HepG2 (cell line): ENCODE measurements around the gene PALM3. TPM values are rescaled to one million over a fixed set of nuclear protein-coding genes. Genes with fewer than 3 reads are reported as not detected.

ENCODE experiments used
- CCAR2 ChIP-seq: fragments of 200-400 bp; formaldehyde crosslinking; optimal IDR thresholded peaks from 2 replicates; pipeline ENCODE3; 2018; ENCODE audit warnings: low read depth, mild to moderate bottlenecking, low read length, moderate library complexity
- CCDC6 ChIP-seq: sonication (generic); formaldehyde crosslinking; IDR thresholded peaks from 2 replicates; pipeline ENCODE4 v1.8.1; 2022; ENCODE audit warnings: mild to moderate bottlenecking, missing genetic modification reagents, moderate library complexity
- RNF2 ChIP-seq: fragments of 450-650 bp; conservative IDR thresholded peaks from 2 replicates; pipeline ENCODE4 v1.6.1; 2016; ENCODE audit warnings: low read depth
- SNAPC2 ChIP-seq: sonication (generic); formaldehyde crosslinking; IDR thresholded peaks from 2 replicates; pipeline ENCODE4 v1.8.1; 2022; ENCODE audit warnings: mild to moderate bottlenecking, missing genetic modification reagents
- TOPORS ChIP-seq: sonication (generic); formaldehyde crosslinking; IDR thresholded peaks from 2 replicates; pipeline ENCODE4 v1.8.0; 2023; ENCODE audit warnings: mild to moderate bottlenecking, missing genetic modification reagents
- ZBTB7A ChIP-seq: sonication (generic); formaldehyde crosslinking; IDR thresholded peaks from 2 replicates; pipeline ENCODE4 v1.8.0; 2022; ENCODE audit warnings: mild to moderate bottlenecking, missing genetic modification reagents
- ZNF121 ChIP-seq: sonication (generic); formaldehyde crosslinking; IDR thresholded peaks from 2 replicates; pipeline ENCODE4 v1.5.0; 2020; ENCODE audit warnings: mild to moderate bottlenecking, missing genetic modification reagents
- ZNF234 ChIP-seq: sonication (generic); formaldehyde crosslinking; conservative IDR thresholded peaks from 2 replicates; pipeline ENCODE4 v1.5.1; 2020; ENCODE audit warnings: mild to moderate bottlenecking, missing genetic modification reagents
- ZNF331 ChIP-seq: sonication (generic); formaldehyde crosslinking; IDR thresholded peaks from 2 replicates; pipeline ENCODE4 v1.4.0; 2020; ENCODE audit warnings: missing genetic modification reagents
- ZNF431 ChIP-seq: sonication (generic); formaldehyde crosslinking; IDR thresholded peaks from 2 replicates; pipeline ENCODE4 v1.9.0; 2022; ENCODE audit warnings: missing genetic modification reagents, low read depth, mild to moderate bottlenecking, borderline replicate concordance
- ZNF44 ChIP-seq: sonication (generic); formaldehyde crosslinking; IDR thresholded peaks from 2 replicates; pipeline ENCODE4 v1.5.1; 2020; ENCODE audit warnings: mild to moderate bottlenecking, missing genetic modification reagents
- ZNF572 ChIP-seq: sonication (generic); formaldehyde crosslinking; IDR thresholded peaks from 2 replicates; pipeline ENCODE4 v1.5.1; 2020; ENCODE audit warnings: mild to moderate bottlenecking, missing genetic modification reagents
- ZNF792 ChIP-seq: IDR thresholded peaks from 2 replicates; pipeline ENCODE4 v1.6.1; 2016
- polyA plus RNA-seq, 8 experiments: library from polyadenylated mRNA; depleted of rRNA in 3 of 8; stranded (reverse) in 7 of 8; unstranded in 1 of 8; fragments of >200 nt; fragmentation: Illumina TruSeq in 4 of 8; extraction: Trizol in 4 of 8; gene quantifications; 2 replicates each; pipeline versions ENCODE4 v1.2.1 to v1.2.3, GENCODE V29; 2011 to 2016; ENCODE audit warnings: low read depth in 4 of 8, missing spikeins in 1 of 8, mixed read lengths in 1 of 8; ENCODE audit not compliant: insufficient read depth in 1 of 8
- total RNA-seq, 5 experiments: library from RNA; depleted of rRNA; stranded (reverse); fragments of >200 nt; fragmentation: Illumina TruSeq; extraction: Trizol; gene quantifications; 2 replicates each; pipeline ENCODE4 v1.2.3, GENCODE V29; 2016; ENCODE audit warnings: low read depth in 1 of 5
- TF ChIP-seq, protein P1 (sequence below): fragments of 450-650 bp; IDR thresholded peaks from 2 replicates; pipeline ENCODE4 v1.6.1; 2017; ENCODE audit warnings: mild to moderate bottlenecking
- TF ChIP-seq, protein P2 (sequence below): sonication (generic); formaldehyde crosslinking; conservative IDR thresholded peaks from 2 replicates; pipeline ENCODE4 v1.8.0; 2022; ENCODE audit warnings: missing genetic modification reagents
- TF ChIP-seq, protein P3 (sequence below): sonication (generic); formaldehyde crosslinking; IDR thresholded peaks from 2 replicates; pipeline ENCODE4 v1.8.1; 2023; ENCODE audit warnings: mild to moderate bottlenecking, missing genetic modification reagents
- TF ChIP-seq, protein P4 (sequence below): IDR thresholded peaks from 2 replicates; pipeline ENCODE4 v1.6.1; 2016; ENCODE audit warnings: missing compliant biosample characterization, missing genetic modification reagents, borderline replicate concordance
- TF ChIP-seq, protein P5 (sequence below): IDR thresholded peaks from 2 replicates; pipeline ENCODE4 v1.6.1; 2012; ENCODE audit warnings: low read length, improper control_type of control experiment

Gene PALM3
- total and polyA plus RNA-seq, 2 of the 13 experiments (the other 11 are each of a cell fraction or from before 2014, with no cell fraction given), result 0.79 to 2.4 TPM

DNA sequence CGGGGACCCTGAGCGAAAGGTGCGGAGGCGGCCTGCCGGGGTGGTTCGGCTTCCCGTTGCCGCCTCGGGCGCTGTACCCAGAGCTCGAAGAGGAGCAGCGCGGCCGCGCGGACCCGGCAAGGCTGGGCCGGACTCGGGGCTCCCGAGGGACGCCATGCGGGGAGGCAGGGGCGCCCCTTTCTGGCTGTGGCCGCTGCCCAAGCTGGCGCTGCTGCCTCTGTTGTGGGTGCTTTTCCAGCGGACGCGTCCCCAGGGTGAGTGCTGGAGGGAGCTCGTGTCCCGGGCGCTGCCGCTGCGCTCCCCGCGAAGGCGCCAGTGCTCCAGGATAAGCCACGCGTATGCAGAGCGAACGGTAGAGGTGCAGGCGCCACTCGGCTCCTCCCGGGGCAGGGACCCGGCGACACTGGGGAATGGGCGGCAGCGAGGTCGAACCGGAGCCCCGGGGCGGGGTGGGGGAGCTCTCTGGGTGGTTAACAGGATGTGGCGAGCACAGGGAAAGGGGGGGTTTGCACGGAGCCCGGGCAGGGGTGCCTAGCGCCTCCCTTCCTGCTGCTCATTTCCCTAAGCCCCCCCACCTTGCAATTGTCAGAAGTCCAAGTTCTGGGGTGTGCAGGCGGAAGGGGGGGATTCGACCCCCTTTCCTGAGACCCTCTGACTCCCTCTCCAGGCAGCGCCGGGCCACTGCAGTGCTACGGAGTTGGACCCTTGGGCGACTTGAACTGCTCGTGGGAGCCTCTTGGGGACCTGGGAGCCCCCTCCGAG lies 30.0 kb downstream of the PALM3 start, which contains the start of gene IL27RA (continued):
- 0 out of 2 replicates have a peak, but pooled peaks have one; percentile 40 for TF ChIP-seq ZNF44
- TF ChIP-seq, protein P1, sequence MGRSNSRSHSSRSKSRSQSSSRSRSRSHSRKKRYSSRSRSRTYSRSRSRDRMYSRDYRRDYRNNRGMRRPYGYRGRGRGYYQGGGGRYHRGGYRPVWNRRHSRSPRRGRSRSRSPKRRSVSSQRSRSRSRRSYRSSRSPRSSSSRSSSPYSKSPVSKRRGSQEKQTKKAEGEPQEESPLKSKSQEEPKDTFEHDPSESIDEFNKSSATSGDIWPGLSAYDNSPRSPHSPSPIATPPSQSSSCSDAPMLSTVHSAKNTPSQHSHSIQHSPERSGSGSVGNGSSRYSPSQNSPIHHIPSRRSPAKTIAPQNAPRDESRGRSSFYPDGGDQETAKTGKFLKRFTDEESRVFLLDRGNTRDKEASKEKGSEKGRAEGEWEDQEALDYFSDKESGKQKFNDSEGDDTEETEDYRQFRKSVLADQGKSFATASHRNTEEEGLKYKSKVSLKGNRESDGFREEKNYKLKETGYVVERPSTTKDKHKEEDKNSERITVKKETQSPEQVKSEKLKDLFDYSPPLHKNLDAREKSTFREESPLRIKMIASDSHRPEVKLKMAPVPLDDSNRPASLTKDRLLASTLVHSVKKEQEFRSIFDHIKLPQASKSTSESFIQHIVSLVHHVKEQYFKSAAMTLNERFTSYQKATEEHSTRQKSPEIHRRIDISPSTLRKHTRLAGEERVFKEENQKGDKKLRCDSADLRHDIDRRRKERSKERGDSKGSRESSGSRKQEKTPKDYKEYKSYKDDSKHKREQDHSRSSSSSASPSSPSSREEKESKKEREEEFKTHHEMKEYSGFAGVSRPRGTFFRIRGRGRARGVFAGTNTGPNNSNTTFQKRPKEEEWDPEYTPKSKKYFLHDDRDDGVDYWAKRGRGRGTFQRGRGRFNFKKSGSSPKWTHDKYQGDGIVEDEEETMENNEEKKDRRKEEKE, result no peak
- 0 out of 2 replicates have a peak, but pooled peaks have one; percentile 47 for TF ChIP-seq TOPORS (CRISPR knock-in tag)
- TF ChIP-seq, protein P2, sequence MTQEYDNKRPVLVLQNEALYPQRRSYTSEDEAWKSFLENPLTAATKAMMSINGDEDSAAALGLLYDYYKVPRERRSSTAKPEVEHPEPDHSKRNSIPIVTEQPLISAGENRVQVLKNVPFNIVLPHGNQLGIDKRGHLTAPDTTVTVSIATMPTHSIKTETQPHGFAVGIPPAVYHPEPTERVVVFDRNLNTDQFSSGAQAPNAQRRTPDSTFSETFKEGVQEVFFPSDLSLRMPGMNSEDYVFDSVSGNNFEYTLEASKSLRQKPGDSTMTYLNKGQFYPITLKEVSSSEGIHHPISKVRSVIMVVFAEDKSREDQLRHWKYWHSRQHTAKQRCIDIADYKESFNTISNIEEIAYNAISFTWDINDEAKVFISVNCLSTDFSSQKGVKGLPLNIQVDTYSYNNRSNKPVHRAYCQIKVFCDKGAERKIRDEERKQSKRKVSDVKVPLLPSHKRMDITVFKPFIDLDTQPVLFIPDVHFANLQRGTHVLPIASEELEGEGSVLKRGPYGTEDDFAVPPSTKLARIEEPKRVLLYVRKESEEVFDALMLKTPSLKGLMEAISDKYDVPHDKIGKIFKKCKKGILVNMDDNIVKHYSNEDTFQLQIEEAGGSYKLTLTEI (CRISPR knock-in tag), result no peak
- no peak for TF ChIP-seq ZNF234
- no peak for TF ChIP-seq CCAR2
- TF ChIP-seq, protein P3, sequence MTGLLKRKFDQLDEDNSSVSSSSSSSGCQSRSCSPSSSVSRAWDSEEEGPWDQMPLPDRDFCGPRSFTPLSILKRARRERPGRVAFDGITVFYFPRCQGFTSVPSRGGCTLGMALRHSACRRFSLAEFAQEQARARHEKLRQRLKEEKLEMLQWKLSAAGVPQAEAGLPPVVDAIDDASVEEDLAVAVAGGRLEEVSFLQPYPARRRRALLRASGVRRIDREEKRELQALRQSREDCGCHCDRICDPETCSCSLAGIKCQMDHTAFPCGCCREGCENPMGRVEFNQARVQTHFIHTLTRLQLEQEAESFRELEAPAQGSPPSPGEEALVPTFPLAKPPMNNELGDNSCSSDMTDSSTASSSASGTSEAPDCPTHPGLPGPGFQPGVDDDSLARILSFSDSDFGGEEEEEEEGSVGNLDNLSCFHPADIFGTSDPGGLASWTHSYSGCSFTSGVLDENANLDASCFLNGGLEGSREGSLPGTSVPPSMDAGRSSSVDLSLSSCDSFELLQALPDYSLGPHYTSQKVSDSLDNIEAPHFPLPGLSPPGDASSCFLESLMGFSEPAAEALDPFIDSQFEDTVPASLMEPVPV (CRISPR knock-in tag), result no peak; the same call in 1 of the 2 replicates
- peak; percentile 55; the same call in 1 of the 2 replicates for TF ChIP-seq CCDC6 (CRISPR knock-in tag)
- no peak for TF ChIP-seq SNAPC2 (CRISPR knock-in tag)
- TF ChIP-seq, protein P4, sequence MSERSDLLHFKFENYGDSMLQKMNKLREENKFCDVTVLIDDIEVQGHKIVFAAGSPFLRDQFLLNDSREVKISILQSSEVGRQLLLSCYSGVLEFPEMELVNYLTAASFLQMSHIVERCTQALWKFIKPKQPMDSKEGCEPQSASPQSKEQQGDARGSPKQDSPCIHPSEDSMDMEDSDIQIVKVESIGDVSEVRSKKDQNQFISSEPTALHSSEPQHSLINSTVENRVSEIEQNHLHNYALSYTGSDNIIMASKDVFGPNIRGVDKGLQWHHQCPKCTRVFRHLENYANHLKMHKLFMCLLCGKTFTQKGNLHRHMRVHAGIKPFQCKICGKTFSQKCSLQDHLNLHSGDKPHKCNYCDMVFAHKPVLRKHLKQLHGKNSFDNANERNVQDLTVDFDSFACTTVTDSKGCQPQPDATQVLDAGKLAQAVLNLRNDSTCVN (CRISPR knock-in tag), result no peak
- TF ChIP-seq ZNF331 (CRISPR knock-in tag), result no peak
- TF ChIP-seq ZNF572 (CRISPR knock-in tag), result no peak
- peak; percentile 72; the same call in 1 of the 2 replicates for TF ChIP-seq RNF2
- TF ChIP-seq, protein P5, sequence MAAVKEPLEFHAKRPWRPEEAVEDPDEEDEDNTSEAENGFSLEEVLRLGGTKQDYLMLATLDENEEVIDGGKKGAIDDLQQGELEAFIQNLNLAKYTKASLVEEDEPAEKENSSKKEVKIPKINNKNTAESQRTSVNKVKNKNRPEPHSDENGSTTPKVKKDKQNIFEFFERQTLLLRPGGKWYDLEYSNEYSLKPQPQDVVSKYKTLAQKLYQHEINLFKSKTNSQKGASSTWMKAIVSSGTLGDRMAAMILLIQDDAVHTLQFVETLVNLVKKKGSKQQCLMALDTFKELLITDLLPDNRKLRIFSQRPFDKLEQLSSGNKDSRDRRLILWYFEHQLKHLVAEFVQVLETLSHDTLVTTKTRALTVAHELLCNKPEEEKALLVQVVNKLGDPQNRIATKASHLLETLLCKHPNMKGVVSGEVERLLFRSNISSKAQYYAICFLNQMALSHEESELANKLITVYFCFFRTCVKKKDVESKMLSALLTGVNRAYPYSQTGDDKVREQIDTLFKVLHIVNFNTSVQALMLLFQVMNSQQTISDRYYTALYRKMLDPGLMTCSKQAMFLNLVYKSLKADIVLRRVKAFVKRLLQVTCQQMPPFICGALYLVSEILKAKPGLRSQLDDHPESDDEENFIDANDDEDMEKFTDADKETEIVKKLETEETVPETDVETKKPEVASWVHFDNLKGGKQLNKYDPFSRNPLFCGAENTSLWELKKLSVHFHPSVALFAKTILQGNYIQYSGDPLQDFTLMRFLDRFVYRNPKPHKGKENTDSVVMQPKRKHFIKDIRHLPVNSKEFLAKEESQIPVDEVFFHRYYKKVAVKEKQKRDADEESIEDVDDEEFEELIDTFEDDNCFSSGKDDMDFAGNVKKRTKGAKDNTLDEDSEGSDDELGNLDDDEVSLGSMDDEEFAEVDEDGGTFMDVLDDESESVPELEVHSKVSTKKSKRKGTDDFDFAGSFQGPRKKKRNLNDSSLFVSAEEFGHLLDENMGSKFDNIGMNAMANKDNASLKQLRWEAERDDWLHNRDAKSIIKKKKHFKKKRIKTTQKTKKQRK, result no peak
- TF ChIP-seq ZNF431 (CRISPR knock-in tag), result no peak
- TF ChIP-seq ZNF792 (CRISPR knock-in tag), result no peak
- TF ChIP-seq ZBTB7A, result peak; percentile 87
- no peak; the same call in 1 of the 2 replicates for TF ChIP-seq ZNF121 (CRISPR knock-in tag)
